Kidney (tissue), 14 donors: ENCODE data around the gene ABLIM1. TPM values are rescaled to one million over a fixed set of nuclear protein-coding genes. Genes with fewer than 3 reads are reported as not detected.

ENCODE experiments used
- DNase-seq, 5 donors: peaks; one replicate each; pipeline ENCODE4 v3.0.0-alpha.2; 2013 to 2020
- FAIRE-seq: peaks from 2 replicates; lab custom pipeline; 2012; peaks lifted over from hg19 to GRCh38; lab: Jason Lieb, UNC
- H3K27ac ChIP-seq, 2 donors: one replicate each; pipeline ENCODE4 v1.7.0; 2013; ENCODE audit warnings: low read depth in 2 of 2, low read length in 2 of 2, inconsistent platforms in 1 of 2
- H3K27me3 ChIP-seq: one replicate; pipeline ENCODE4 v1.7.1; 2013; ENCODE audit warnings: low read length, inconsistent platforms; ENCODE audit not compliant: control insufficient read depth, insufficient read depth
- H3K36me3 ChIP-seq, 3 donors: one replicate each; pipeline versions ENCODE4 v1.7.0 to v1.7.1; 2013; ENCODE audit warnings: low read length in 3 of 3, control low read depth in 1 of 3, inconsistent platforms in 1 of 3; ENCODE audit not compliant: insufficient read depth in 3 of 3, control insufficient read depth in 2 of 3
- H3K4me1 ChIP-seq, 3 donors: one replicate each; pipeline versions ENCODE4 v1.7.0 to v1.7.1; 2013; ENCODE audit warnings: low read length in 3 of 3, inconsistent platforms in 1 of 3, low read depth in 1 of 3; ENCODE audit not compliant: control insufficient read depth in 2 of 3, insufficient read depth in 2 of 3
- H3K4me3 ChIP-seq, 3 donors: one replicate each; pipeline versions ENCODE4 v1.7.0 to v1.8.1; 2013; ENCODE audit warnings: low read length in 3 of 3, control low read depth in 1 of 3, inconsistent platforms in 1 of 3
- H3K9ac ChIP-seq, 3 donors: one replicate each; pipeline versions ENCODE4 v1.7.0 to v1.7.1; 2013; ENCODE audit warnings: low read length in 3 of 3, control low read depth in 1 of 3, inconsistent platforms in 1 of 3
- H3K9me3 ChIP-seq, 3 donors: one replicate each; pipeline versions ENCODE4 v1.7.0 to v1.7.1; 2013; ENCODE audit warnings: low read length in 3 of 3, control low read depth in 1 of 3, inconsistent platforms in 1 of 3; ENCODE audit not compliant: control insufficient read depth in 2 of 3, insufficient read depth in 1 of 3
- intact Hi-C: fragments of 100-400 bp; cut with DNase I; formaldehyde crosslinking; loops from one replicate; pipeline ENCODE4 v1.11.1; 2022
- polyA plus RNA-seq: library from polyadenylated mRNA; stranded (reverse); fragments of 350-450 nt; fragmentation: Illumina TruSeq; extraction: RNeasy Lipid Tissue Mini Kit (QIAGEN cat#74804); gene quantifications from one replicate; pipeline ENCODE4 v1.2.3, GENCODE V29; 2014; ENCODE audit warnings: low read depth, low replicate concordance; ENCODE audit not compliant: insufficient read depth
- total RNA-seq: library from RNA; stranded (reverse); fragmentation: NEBNext Ultra II Directional; extraction: Animal tissue kit (Norgen Biotek cat#: 25700); gene quantifications from one replicate; pipeline ENCODE4 v1.2.1, GENCODE V29; 2021
- TF ChIP-seq, protein P1 (sequence below): IDR thresholded peaks from 3 replicates; pipeline ENCODE4 v1.5.1; 2012; ENCODE audit warnings: mild to moderate bottlenecking, moderate library complexity, borderline replicate concordance; ENCODE audit not compliant: insufficient read depth; ENCODE audit errors: extremely low read depth
- donor health status: control.
- donor health status: control.
- donor health status: control.
- donor health status: control.
- donor health status: control.
- donor health status: DM: yes; HTN: yes; CAD: no.
- donor health status: Normal renal cell carcinoma (clear cell type).

Gene ABLIM1
- total and polyA plus RNA-seq, 2 donors from 2014 or later: 32.3 to 158 TPM

DNA sequence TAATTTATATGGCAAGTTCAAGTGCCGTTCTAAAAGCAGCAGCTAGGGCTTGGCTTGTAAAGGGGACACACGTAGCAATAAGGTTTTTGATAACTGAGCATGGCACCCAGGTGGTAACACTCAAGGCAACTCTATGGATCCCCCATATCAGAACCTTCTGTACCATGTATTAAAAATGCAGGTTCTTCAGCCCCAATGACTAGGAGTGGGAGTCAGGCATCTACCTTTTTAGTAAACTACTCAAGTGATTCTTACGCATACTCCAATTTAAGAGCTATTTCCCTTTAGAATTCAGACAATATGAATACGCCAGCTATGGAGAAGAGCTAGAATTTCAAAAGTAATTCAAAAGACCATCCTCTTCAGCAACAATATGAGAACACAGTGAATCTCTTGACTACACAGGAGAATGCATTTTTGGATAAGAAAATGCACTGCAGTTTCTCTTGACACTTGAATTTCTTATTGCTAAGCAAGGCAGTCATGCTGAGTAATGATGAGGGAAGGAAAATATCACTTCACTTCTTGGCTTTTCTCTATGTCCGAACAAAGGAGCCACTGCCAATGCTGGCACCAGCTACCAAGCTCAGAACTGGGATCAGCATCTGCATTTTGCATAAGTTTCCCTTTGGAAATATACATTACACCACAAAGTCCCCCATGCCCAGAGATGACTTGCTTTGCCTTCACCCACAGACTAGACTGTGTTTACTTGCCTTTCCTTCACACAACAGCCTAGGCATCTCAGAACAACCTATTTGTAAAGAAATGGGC lies 53.5 kb downstream of the ABLIM1 start:
- no peak overlapping the region for H3K9ac ChIP-seq
- H3K4me1 ChIP-seq: peaks cover 0 to 19% (median 13%) of the 10 kb centered on the region in 3 donors
- H3K27ac ChIP-seq: peak overlapping the region; percentile 47 to 73
- no peaks in the 10 kb centered on the region for H3K27me3 ChIP-seq
- H3K9me3 ChIP-seq: no peaks in the 10 kb centered on the region
- TF ChIP-seq, protein P1, sequence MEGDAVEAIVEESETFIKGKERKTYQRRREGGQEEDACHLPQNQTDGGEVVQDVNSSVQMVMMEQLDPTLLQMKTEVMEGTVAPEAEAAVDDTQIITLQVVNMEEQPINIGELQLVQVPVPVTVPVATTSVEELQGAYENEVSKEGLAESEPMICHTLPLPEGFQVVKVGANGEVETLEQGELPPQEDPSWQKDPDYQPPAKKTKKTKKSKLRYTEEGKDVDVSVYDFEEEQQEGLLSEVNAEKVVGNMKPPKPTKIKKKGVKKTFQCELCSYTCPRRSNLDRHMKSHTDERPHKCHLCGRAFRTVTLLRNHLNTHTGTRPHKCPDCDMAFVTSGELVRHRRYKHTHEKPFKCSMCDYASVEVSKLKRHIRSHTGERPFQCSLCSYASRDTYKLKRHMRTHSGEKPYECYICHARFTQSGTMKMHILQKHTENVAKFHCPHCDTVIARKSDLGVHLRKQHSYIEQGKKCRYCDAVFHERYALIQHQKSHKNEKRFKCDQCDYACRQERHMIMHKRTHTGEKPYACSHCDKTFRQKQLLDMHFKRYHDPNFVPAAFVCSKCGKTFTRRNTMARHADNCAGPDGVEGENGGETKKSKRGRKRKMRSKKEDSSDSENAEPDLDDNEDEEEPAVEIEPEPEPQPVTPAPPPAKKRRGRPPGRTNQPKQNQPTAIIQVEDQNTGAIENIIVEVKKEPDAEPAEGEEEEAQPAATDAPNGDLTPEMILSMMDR: no peak
- H3K4me3 ChIP-seq: no peak overlapping the region
- intact Hi-C loops: no loop called here
- H3K36me3 ChIP-seq: peaks cover 0 to 9% (median 5%) of the 10 kb centered on the region in 3 donors
- FAIRE-seq (no peak), DNase-seq (peak in 2 of 5 donors; percentile 6 to 11)

DNA sequence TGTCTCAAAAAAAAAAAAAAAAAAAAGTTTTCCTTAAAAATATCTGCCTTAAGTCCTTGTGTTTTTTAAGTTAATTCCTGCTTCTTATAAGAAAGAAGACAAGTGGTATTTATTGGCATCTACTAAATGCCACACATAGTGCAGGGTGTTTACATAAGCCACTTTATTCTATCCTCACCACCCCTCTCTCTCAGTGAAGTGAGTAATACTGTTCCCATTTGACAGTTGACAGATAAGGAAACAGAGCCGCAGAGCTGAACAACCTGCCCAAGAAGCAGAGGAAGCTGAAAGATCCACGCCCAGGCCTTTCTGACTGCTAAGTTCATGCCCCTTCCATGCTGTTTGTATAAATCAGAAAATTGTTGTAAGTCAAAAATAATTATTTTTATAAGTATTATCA lies 54.1 kb downstream of the ABLIM1 start:
- H3K27ac ChIP-seq: no peak overlapping the region
- TF ChIP-seq, protein P1: no peak
- no peak for DNase-seq
- no peaks in the 10 kb centered on the region for H3K27me3 ChIP-seq
- H3K36me3 ChIP-seq: peaks cover 0 to 9% (median 5%) of the 10 kb centered on the region in 3 donors
- peaks cover 0 to 19% (median 13%) of the 10 kb centered on the region in 3 donors for H3K4me1 ChIP-seq
- FAIRE-seq: no peak
- H3K9ac ChIP-seq: no peak overlapping the region
- intact Hi-C loops: no loop called here
- no peak overlapping the region for H3K4me3 ChIP-seq
- H3K9me3 ChIP-seq: no peaks in the 10 kb centered on the region

DNA sequence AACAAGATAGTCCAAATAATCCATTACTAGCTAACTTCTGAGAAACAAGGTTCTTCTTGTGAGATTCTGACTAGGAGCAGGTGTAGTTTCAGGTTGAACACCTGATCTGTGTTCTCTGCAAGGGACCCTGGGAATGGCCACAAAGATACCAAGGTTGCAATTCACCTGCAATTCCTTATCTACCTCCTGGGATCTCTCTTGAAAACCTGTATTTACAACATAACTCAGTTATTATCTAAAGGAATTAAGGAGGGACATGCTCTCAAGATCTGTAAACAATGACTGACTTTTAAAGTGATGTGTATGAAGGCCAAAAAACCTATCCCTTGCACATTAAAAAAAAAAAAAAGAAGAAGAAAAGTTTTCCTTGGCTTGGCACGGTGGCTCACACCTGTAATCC lies 54.8 kb downstream of the ABLIM1 start:
- peaks cover 0 to 9% (median 5%) of the 10 kb centered on the region in 3 donors for H3K36me3 ChIP-seq
- no peaks in the 10 kb centered on the region for H3K27me3 ChIP-seq
- FAIRE-seq: no peak
- H3K4me3 ChIP-seq: no peak overlapping the region
- H3K9ac ChIP-seq: no peak overlapping the region
- H3K9me3 ChIP-seq: no peaks in the 10 kb centered on the region
- peaks cover 0 to 19% (median 13%) of the 10 kb centered on the region in 3 donors for H3K4me1 ChIP-seq
- TF ChIP-seq, protein P1: no peak
- no peak for DNase-seq
- intact Hi-C loops: no loop called here
- no peak overlapping the region for H3K27ac ChIP-seq
